GM21367 (cell line): Measurements from ENCODE around the gene ADAM12.

Experiments
- ATAC-seq: cut with Tn5 transposase; IDR thresholded peaks from one replicate; pipeline ENCODE4 v1.9.1; 2021; ENCODE audit not compliant: unreplicated experiment

Gene ADAM12

DNA sequence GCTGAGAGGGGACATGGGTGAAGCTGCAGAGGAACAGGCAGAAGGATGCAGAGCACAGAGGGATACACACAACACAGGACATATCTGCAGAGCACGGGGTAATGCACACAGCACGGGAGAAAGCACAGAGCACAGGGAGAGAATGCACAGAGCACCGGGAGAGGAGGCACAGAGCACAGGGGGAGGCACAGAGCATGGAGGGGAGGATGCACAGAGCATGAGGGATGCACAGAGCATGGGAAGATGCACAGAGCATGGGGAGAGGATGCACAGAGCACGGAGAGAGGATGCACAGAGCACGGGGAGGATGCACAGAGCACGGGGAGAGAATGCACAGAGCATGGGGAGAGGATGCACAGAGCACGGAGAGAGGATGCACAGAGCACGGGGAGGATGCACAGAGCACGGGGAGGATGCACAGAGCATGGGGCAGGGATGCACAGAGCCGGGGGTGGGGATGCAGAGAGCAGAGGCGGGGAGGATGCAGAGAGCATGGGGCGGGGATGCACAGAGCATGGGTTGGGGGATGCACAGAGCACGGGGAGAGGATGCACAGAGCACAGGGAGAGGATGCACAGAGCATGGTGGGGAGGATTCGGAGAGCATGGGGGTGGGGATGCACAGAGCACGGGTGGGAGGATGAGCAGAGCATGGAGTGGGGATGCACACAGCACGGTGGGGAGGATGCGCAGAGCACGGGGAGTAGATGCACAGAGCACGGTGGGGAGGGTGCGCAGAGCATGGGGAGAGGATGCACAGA is 230.0 kb downstream of the ADAM12 start:
- ATAC-seq: no peak

DNA sequence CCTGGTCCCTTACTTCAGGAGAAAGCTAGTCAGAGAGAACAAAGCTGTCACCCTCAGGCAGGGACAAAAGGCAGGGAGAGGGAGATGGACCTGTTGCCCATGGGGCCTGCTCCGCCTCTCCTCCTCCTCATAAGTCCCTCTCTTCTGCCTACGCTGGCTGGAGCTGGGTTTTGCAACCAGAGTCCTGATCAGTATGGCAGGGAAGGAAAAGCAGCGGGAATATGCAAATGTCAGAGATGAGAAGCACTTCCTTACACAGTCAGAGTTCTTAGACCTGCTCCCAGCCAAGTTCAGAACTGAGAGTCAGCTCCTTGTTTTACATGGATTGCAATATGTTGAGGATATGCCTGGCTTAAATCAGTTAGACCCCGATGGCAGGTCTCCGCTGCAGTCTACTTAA is 231.1 kb downstream of the ADAM12 start:
- ATAC-seq: no peak

DNA sequence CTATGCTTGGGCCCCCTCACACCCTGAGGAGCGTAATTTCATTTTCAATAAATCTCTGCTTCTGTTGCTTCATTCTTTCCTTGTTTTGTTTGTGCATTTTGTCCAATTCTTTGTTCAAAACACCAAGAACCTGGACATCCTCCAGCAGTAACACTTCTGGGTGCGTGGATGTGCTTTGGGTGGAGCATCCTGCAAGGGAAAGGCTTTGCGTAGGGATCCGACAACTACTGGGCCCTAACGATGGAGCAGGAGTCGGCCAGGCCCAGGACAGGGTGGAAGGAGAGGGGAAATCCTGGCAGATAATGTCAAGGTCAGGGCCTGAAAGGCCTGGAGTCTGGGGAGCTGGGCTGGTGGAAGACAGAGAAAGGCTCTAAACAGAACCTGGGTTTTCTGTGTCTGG is 231.8 kb downstream of the ADAM12 start:
- no peak for ATAC-seq

DNA sequence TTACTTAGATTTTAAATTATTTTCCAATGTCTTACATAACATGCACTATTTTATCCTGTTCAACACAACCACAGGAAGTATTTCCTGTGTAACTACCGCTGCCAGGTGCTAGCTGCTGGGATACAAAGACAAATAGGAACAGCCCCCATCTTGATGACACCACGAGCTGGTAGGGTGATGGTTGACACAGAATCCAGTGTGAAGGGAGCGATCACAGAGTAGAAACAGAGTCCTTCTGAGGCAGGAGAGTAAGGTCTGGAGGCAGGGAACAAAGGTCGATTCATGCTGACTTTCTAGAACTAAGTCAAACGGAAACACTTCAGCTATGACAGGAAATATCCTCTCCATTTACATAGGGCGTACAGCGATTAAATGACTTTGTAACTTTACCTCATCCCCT is 232.3 kb downstream of the ADAM12 start:
- no peak for ATAC-seq

- no peak for ATAC-seq
Observed at GRCh38 chr10:126155528-126155927, 232.7 kb downstream of the ADAM12 start.

DNA sequence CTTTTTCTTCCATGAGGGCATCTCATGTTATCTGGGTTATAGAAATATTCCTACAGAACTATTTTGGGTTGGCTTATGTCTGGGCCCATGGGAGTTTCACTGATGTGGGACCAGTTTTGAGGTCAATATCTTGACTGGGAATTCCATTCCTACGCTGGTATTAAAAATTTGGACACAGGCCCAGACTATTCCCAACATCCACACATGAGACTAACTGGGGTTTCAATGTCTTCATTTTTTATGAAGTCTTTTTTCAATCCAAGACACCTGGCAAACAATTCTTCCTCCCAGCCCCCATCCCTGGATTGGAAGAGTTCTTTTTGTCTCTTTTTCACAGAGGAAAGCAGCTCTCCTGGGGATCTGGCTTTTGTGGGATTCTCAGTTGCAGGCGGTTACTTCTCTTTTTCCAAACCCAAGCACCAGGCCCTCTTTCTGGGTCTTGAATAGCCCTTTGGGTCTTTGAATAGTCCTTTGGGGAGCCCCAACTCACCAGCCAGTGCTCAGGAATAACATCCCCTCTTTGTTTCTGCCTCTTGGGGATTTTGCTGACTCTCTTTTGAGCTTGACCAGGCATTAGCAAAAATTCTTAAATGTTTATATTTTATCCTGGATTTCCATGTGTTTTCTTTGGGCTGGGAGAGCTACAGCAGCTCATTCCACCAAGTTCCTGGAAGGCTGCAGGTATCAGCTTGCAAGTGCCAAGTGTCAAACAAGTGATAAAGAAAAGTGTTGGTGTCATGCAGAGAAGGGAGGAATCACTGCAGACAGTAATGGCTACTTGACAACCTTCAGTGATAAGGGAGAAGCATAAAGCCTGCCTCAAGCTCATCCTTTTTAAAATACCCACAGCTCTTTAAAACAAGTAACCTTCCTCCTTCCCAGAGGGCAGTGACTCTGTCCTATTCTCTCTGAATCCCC is 234.3 kb downstream of the ADAM12 start:
- ATAC-seq: no peak

GRCh38 chr10:126147866-126148587 is 240.2 kb downstream of the ADAM12 start:
- no peak for ATAC-seq

- ATAC-seq: no peak
Observed at GRCh38 chr10:126146771-126147170, 241.5 kb downstream of the ADAM12 start.

DNA sequence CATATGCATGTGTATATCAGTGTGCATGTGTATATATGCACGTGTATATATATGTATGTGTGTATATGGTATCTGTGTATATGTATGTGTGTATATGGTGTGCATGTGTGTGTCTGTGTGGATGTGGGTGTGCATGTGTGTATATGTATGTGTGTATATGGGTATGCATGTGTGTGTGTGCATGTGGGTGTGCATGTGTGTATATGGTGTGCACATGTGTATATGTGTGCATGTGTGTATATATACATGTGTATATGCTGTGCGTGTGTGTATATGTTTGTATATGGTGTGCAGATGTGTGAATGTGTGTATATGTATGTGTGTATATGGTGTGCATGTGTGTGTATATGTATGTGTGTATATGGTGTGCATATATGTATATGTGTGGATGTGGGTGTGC is 245.2 kb downstream of the ADAM12 start:
- no peak for ATAC-seq

GRCh38 chr10:126140746-126141273 is 247.5 kb downstream of the ADAM12 start:
- no peak for ATAC-seq

DNA sequence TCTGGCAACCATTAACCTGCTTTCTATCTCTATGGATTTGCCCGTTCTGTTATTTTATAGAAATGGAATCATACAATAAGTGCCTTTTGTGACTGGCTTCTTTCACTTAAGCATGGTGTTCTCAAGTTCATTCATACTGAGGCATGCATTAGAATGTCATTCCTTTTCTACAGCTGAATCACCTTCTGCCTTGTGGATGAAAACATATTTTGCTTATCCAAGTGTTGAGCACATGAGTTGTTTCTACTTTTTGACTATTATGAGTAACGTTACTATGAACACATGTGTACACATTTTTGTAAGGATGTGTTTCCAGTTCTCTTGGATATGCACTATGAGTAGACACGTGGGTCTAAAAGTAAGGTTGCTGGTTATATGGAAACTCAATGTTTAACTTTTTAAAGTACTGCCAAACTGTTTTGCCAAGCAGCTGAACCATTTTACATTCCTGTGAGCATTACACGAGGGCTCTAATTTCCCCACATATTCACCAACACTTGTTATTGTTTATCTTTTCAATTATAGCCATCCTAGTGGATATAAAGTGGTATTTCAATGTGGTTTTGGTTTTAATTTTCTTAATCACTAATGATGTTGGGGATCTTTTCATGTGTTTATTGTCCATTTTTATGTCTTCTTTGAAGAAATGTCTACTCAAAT is 250.6 kb downstream of the ADAM12 start:
- no peak for ATAC-seq

DNA sequence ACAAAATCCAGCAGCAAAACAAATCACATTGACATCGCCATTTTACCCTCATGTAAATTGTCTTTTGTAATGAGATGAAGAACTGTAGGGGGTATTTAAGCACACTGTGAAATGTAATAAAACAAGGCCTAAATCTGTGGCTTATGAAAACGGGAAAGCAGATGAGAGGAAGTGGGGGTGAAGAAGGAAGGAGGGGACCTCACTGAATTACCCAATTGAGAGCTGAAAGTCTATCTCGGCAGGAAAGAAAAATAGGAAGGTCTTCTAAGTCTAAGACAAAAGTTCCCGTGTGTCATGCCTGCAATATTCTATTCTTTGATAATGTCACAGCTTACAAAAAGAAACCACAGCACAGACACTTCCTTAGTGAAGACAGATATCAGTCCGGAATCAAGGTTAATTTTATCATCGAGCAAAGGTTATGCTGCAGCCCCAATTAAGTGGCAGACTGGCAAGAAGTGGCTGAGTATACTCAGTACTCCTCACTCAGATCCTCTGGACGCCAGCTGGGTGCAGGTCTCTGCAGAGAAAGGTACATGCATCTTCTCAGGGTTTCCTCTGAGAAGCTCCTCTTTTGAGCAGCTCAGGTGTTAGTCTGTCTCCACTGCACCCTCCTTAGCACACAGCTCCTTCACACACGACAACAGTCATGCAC is 252.2 kb downstream of the ADAM12 start:
- no peak for ATAC-seq

- ATAC-seq: no peak
Observed at GRCh38 chr10:126135177-126135576, 253.1 kb downstream of the ADAM12 start.

DNA sequence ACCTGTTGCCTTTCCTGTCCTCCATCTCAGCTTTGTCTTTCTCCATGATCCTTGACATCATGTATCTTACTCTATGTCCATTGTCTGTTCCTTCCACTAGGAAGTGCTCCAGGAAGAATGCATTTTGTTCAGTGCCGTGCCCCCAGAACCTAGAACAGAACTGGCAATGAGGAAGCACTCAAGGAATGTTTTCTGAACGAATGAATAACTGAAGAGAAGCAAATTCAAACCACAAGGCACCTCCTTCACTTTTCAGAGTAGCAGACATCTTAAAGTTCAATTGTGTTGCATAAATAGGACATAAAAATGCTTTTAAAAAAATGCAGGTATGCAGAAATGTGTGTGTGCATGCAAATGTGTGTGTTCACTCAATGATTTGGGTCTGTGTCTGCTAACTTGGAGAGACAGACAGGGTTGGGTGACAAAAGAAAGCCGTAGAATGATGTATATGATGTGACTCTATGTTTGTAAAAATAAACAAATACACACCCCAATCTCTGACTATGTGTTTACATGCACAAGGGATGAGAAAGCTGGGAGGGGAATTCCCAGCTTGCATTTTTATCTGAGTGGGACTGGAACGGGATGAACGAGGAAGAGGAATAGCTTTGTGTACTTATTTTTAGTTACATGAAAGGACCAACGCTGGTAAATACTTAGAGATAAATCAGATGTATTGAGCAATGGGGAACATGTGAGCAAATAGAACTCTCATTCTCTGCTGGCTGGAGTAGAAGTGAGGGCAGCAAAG is 254.2 kb downstream of the ADAM12 start:
- no peak for ATAC-seq

- ATAC-seq: no peak
Observed at GRCh38 chr10:126133082-126133620, 255.1 kb downstream of the ADAM12 start.

GRCh38 chr10:126131341-126131740 is 256.9 kb downstream of the ADAM12 start:
- ATAC-seq: no peak

- no peak for ATAC-seq
Observed at GRCh38 chr10:126130271-126130710, 258.0 kb downstream of the ADAM12 start.

GRCh38 chr10:126129026-126129425 is 259.3 kb downstream of the ADAM12 start:
- ATAC-seq: no peak

DNA sequence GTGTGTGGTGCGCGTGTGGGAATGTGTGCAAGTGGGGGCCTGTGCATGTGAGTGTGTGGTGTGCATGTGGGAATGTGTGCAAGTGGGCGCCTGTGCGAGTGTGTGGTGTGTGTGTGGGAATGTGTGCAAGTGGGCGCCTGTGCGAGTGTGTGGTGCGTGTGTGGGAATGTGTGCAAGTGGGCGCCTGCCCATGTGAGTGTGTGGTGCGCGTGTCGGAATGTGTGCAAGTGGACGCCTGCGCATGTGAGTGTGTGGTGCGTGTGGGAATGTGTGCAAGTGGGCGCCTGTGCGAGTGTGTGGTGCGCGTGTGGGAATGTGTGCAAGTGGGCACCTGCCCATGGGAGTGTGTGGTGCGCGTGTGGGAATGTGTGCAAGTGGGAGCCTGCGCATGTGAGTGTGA is 259.7 kb downstream of the ADAM12 start:
- no peak for ATAC-seq
